ENCODE data around the gene PSD. TPM values are rescaled to one million over a fixed set of nuclear protein-coding genes. Genes with fewer than 3 reads are reported as not detected.

Gene PSD
- total RNA-seq, 1 experiment from 2014 or later, result 0.40 TPM

GRCh38 chr10:102399217-102400021 is 19.2 kb downstream of the PSD start:
- in situ Hi-C loops (cut with HindIII; ENCODE audit: low pct_unique_long_range_greater_than_20kb, low sequenced_read_pairs), result no loop called here
- DNase-seq (ENCODE audit: low read depth, low spot score), result peak; percentile 81

- no peak for DNase-seq (ENCODE audit: low read depth, low spot score)
- in situ Hi-C loops (cut with HindIII; ENCODE audit: low pct_unique_long_range_greater_than_20kb, low sequenced_read_pairs), result no loop called here
These were observed 20.2 kb downstream of the PSD start for GRCh38 chr10:102398172-102399020.

GRCh38 chr10:102397222-102398171 is 21.1 kb downstream of the PSD start:
- in situ Hi-C loops (cut with HindIII; ENCODE audit: low pct_unique_long_range_greater_than_20kb, low sequenced_read_pairs), result no loop called here
- no peak for DNase-seq (ENCODE audit: low read depth, low spot score)

DNA sequence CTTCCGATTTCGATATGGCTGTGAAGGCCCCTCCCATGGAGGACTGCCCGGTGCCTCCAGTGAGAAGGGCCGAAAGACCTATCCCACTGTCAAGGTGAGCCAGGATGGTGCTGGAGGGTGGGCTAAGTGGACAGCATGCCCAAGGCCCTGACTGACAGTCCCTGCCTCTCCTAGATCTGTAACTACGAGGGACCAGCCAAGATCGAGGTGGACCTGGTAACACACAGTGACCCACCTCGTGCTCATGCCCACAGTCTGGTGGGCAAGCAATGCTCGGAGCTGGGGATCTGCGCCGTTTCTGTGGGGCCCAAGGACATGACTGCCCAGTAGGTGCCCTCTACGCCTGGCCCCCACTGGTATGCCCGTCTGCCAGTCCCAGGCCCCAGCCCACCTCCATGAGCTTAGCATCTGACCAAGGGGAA is 21.8 kb downstream of the PSD start:
- no peak for DNase-seq (ENCODE audit: low read depth, low spot score)
- in situ Hi-C loops (cut with HindIII; ENCODE audit: low pct_unique_long_range_greater_than_20kb, low sequenced_read_pairs), result no loop called here

DNA sequence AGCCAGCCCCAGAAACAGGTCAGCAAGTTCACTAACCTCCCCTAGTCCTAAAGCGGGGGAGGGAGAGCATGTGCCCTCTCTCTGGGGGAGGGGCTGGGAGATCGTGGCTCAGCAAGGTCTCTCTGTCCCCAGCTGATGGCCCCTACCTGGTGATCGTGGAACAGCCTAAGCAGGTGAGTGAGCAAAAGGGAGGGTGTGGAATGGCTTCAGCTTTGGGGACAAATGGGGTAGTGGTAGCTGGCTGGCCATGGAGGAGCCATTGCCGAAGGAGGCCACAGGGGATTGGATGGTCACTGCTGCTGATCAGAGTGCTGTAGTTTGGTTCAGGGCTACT is 22.3 kb downstream of the PSD start:
- no peak for DNase-seq (ENCODE audit: low read depth, low spot score)
- in situ Hi-C loops (cut with HindIII; ENCODE audit: low pct_unique_long_range_greater_than_20kb, low sequenced_read_pairs), result no loop called here

GRCh38 chr10:102395400-102396316 is 22.9 kb downstream of the PSD start, which contains the start of gene NFKB2:
Gene NFKB2, plus strand, starts transcription at chr10:102395705. Its CDS starts 255 bp downstream, at chr10:102395960.
- in situ Hi-C loops (cut with HindIII; ENCODE audit: low pct_unique_long_range_greater_than_20kb, low sequenced_read_pairs), result no loop called here
- peak; percentile 71 for DNase-seq (ENCODE audit: low read depth, low spot score)

- peak; percentile 6 for DNase-seq (ENCODE audit: low read depth, low spot score)
- in situ Hi-C loops (cut with HindIII; ENCODE audit: low pct_unique_long_range_greater_than_20kb, low sequenced_read_pairs), result no loop called here
These were observed 23.7 kb downstream of the PSD start for GRCh38 chr10:102394801-102395399.

- DNase-seq (ENCODE audit: low read depth, low spot score), result peak; percentile 87
- in situ Hi-C loops (cut with HindIII; ENCODE audit: low pct_unique_long_range_greater_than_20kb, low sequenced_read_pairs), result no loop called here
These were observed 24.3 kb downstream of the PSD start for GRCh38 chr10:102394079-102394800.

DNA sequence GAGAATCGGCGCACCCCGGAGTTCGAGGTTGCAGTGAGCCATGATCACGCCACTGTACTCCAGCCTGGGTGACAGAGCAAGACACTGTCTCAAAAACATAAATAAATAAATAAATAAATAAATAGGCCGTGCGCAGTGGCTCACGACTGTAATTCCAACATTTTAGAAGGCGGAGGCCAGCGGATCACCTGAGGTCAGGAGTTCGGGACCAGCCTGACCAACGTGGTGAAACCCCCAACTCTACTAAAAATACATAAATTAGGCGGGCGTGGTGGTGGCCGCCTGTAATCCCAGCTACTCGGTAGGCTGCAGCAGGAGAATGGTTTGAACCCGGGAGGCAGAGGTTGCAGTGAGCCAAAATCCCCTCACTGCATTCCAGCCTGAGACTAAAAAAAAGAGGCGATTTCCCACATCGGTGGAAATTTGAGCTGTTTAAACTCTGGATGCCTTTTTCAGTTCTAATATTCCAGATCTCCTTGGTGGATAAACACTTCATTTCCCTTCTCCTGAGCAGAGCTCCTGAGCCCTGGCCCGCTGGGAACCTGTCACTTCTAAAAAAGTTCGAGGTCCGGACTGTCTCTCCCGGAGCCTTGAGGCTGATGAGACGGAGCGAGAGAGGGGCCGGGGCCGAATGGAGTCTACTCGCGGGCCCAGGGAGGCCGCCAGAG is 25.0 kb downstream of the PSD start:
- in situ Hi-C loops (cut with HindIII; ENCODE audit: low pct_unique_long_range_greater_than_20kb, low sequenced_read_pairs), result no loop called here
- DNase-seq (ENCODE audit: low read depth, low spot score), result no peak

GRCh38 chr10:102392306-102392705 is 26.3 kb downstream of the PSD start:
- in situ Hi-C loops (cut with HindIII; ENCODE audit: low pct_unique_long_range_greater_than_20kb, low sequenced_read_pairs), result no loop called here

DNA sequence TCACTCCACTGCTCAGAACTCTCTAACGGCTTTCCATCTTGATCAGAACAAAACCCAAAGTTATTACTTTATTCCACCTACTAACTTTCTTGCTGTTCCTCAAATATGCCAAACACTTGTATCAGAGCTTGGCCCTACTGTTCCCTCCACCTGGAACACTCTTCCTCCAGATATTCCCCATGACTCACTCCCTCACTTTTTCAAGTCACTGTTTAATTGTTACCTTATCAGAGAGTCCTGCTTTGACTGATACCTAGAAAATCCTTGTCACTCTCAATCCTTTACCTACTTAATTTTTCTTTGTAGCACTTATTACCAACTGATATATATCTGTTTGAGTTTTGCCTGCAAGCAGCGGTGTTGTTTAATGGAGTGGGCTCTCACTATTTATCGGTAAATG is 28.7 kb downstream of the PSD start:
- in situ Hi-C loops (cut with HindIII; ENCODE audit: low pct_unique_long_range_greater_than_20kb, low sequenced_read_pairs), result no loop called here

More at GRCh38 chr10:102392306-102392705, 26.3 kb downstream of the PSD start:
- no peak for DNase-seq (ENCODE audit: low read depth, low spot score)

GRCh38 chr10:102384606-102385429 is 33.8 kb downstream of the PSD start:
- DNase-seq (ENCODE audit: low read depth, low spot score), result no peak
- in situ Hi-C loops (cut with HindIII; ENCODE audit: low pct_unique_long_range_greater_than_20kb, low sequenced_read_pairs), result no loop called here

More for the DNA sequence above, 28.7 kb downstream of the PSD start:
- DNase-seq (ENCODE audit: low read depth, low spot score), result no peak

DNA sequence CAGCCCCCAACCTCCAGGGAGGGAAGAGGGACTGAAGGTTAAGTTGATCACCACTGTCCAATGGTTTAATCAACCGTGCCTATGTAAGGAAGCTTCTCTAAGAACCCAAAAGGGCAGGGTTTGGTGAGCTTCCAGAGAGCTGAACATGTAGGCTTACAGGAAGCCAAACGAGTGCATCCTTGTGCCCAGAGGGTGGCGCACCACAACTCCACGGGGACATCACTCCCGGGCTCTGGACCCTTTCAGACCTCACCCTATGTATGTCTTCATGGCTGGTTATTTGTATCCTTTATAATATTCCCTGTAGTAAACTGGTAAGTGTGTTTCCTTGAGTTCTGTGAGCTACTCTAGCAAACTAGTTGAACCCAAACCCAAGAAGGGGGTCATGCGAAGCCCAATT is 34.5 kb downstream of the PSD start:
- in situ Hi-C loops (cut with HindIII; ENCODE audit: low pct_unique_long_range_greater_than_20kb, low sequenced_read_pairs), result no loop called here
- peak; percentile 52 for DNase-seq (ENCODE audit: low read depth, low spot score)

DNA sequence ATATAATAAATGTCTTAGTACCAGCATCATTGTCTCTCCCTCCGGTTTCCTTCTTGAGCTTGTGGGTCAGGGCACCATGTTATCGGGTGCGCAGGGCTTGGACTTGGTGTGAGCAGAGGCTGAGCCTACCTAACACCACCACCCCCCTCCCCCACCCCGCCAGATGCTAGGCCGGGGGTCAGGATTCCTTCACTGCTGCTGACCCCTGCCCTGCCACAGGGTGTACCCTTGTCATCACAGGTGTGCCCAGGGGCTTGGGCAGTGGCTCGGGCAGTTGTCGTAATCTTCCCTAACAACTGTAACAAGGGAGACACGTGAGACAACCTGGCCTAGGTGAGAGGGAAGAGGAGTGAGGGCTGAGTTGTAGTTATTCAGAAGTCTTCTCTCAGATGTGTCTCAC is 35.7 kb downstream of the PSD start:
- in situ Hi-C loops (cut with HindIII; ENCODE audit: low pct_unique_long_range_greater_than_20kb, low sequenced_read_pairs), result no loop called here
- DNase-seq (ENCODE audit: low read depth, low spot score), result no peak

GRCh38 chr10:102381983-102382382 is 36.6 kb downstream of the PSD start:
- no peak for DNase-seq (ENCODE audit: low read depth, low spot score)
- in situ Hi-C loops (cut with HindIII; ENCODE audit: low pct_unique_long_range_greater_than_20kb, low sequenced_read_pairs), result no loop called here

All from SK-MEL-5 (cell line).